Spleen (tissue), 11 donors: ENCODE data around the gene ALDH1A1. TPM values are rescaled to one million over a fixed set of nuclear protein-coding genes. Genes with fewer than 3 reads are reported as not detected.

Source experiments
- DNase-seq: peaks from one replicate; pipeline ENCODE4 v3.0.0-alpha.2; 2020
- H3K27ac ChIP-seq, 8 donors: fragments of 200-600 bp; sonication (generic) in 7 of 8; 1 replicate in 4 of 8; 2 replicates in 4 of 8; pipeline versions ENCODE4 v1.5.0 to v1.8.0; 2016 to 2021; ENCODE audit warnings: inconsistent platforms in 4 of 8, mild to moderate bottlenecking in 4 of 8, moderate library complexity in 1 of 8
- H3K27me3 ChIP-seq, 7 donors: fragments of 200-600 bp; sonication (generic) in 6 of 7; replicated peaks in 1 of 7; 1 replicate in 4 of 7; 2 replicates in 3 of 7; pipeline versions ENCODE4 v1.5.0 to v1.8.0; 2016 to 2021; ENCODE audit warnings: inconsistent platforms in 3 of 7, mild to moderate bottlenecking in 1 of 7
- H3K36me3 ChIP-seq, 6 donors: fragments of 200-600 bp; sonication (generic) in 5 of 6; 1 replicate in 4 of 6; 2 replicates in 2 of 6; pipeline versions ENCODE4 v1.5.0 to v1.8.0; 2016 to 2021; ENCODE audit warnings: inconsistent platforms in 2 of 6
- H3K4me1 ChIP-seq, 6 donors: fragments of 200-600 bp; sonication (generic) in 5 of 6; 1 replicate in 3 of 6; 2 replicates in 3 of 6; pipeline versions ENCODE4 v1.5.0 to v1.8.0; 2016 to 2021; ENCODE audit warnings: inconsistent platforms in 3 of 6
- H3K4me3 ChIP-seq, 8 donors: fragments of 200-600 bp; sonication (generic) in 7 of 8; 1 replicate in 4 of 8; 2 replicates in 4 of 8; pipeline versions ENCODE4 v1.5.0 to v1.8.0; 2016 to 2021; ENCODE audit warnings: inconsistent platforms in 4 of 8, mild to moderate bottlenecking in 4 of 8, moderate library complexity in 2 of 8
- H3K9me3 ChIP-seq, 8 donors: fragments of 200-600 bp; sonication (generic) in 7 of 8; 1 replicate in 4 of 8; 2 replicates in 4 of 8; pipeline versions ENCODE4 v1.5.0 to v1.8.0; 2016 to 2021; ENCODE audit warnings: inconsistent platforms in 4 of 8
- CTCF ChIP-seq, 11 experiments: fragments of 200-600 bp in 7 of 11; fragments of 450-650 bp in 4 of 11; sonication (generic) in 4 of 11; IDR thresholded peaks in 8 of 11; conservative IDR thresholded peaks in 3 of 11; 1 replicate in 7 of 11; 2 replicates in 4 of 11; pipeline versions ENCODE4 v1.4.0 to v1.8.0; 2016 to 2021; ENCODE audit warnings: antibody characterized with exemption in 11 of 11, inconsistent platforms in 4 of 11, mild to moderate bottlenecking in 1 of 11
- POLR2A ChIP-seq, 3 donors: fragments of 450-650 bp; IDR thresholded peaks; one replicate each; pipeline ENCODE4 v1.5.1; 2017; ENCODE audit warnings: antibody characterized with exemption in 3 of 3, mild to moderate bottlenecking in 1 of 3
- POLR2AphosphoS5 ChIP-seq, 3 donors: sonication (generic); formaldehyde crosslinking; IDR thresholded peaks; one replicate each; pipeline ENCODE4 v1.5.1; 2017; ENCODE audit warnings: antibody characterized with exemption in 3 of 3
- WGBS, 5 donors: extraction: QIAGEN DNeasy Blood & Tissue Kit in 3 of 5; methylation state at CpG; one replicate each; pipeline versions ENCODE4 v1.1.5 to v1.1.7; 2013 to 2018; 5-methylcytosine and 5-hydroxymethylcytosine counted together
- intact Hi-C: fragments of 100-400 bp; cut with DNase I; formaldehyde crosslinking; loops from one replicate; pipeline ENCODE4 v1.15.0; 2023; ENCODE audit warnings: low total_unique reads
- polyA plus RNA-seq, 3 donors: library from polyadenylated mRNA; stranded (reverse); fragments of 200-250 nt; gene quantifications; one replicate each; pipeline ENCODE4 v1.2.1, GENCODE V29; 2013
- total RNA-seq, 7 donors: library from RNA; depleted of rRNA in 3 of 7; stranded (reverse); fragments of >200 nt in 3 of 7; fragmentation: NEBNext Ultra II Directional in 4 of 7; extraction: Animal tissue kit (Norgen Biotek cat#: 25700) in 4 of 7; gene quantifications; one replicate each; pipeline versions ENCODE4 v1.1.0 to v1.2.1, GENCODE V29; 2016 to 2021
- donor health status: healthy with polysubstance abuse.
- donor health status: DM: no; HTN: no; CAD: no; lungs with moderate emphysema.
- donor health status: DM: no; HTN: no; CAD: no.
- donor health status: Bipolar disorder and iron deficiency.
- donor health status: healthy.
- donor health status: DM: no; HTN: no; CAD: no.
- donor health status: DM: yes; HTN: yes; CAD: no.

ALDH1A1 gene
- total and polyA plus RNA-seq, 10 donors: 19.1 to 129 (median 64.4) TPM

- peaks cover 0 to 73% (median 35%) of the 10 kb centered on the region in 6 donors for H3K4me1 ChIP-seq
- H3K4me3 ChIP-seq: peak overlapping the region in 7 of 8 donors; percentile 6 to 65 (median 35)
- DNase-seq: no peak
- H3K27me3 ChIP-seq: peaks cover 0 to 5% (median 0%) of the 10 kb centered on the region in 7 donors
- 32 to 52% (median 37%) methylated on average over 7 of the region's 7 CpGs for WGBS, 5 donors
- peaks cover 0 to under 1% (median 0%) of the 10 kb centered on the region in 8 donors for H3K9me3 ChIP-seq
- TF ChIP-seq CTCF (IDR thresholded peaks at IDR 0.05 in 8 of 11, conservative IDR thresholded peaks at IDR 0.05 in 3 of 11): no peak
- intact Hi-C loops: no loop called here
- no peaks in the 10 kb centered on the region for H3K36me3 ChIP-seq
- peak overlapping the region in 7 of 8 donors; percentile 65 to 87 (median 75) for H3K27ac ChIP-seq
Observed at GRCh38 chr9:72950875-72951442, 1.9 kb downstream of the ALDH1A1 start.

GRCh38 chr9:72949918-72950325, 2.9 kb downstream of the ALDH1A1 start:
- DNase-seq: no peak
- Histone ChIP-seq H3K36me3 (no peaks in the 10 kb centered on the region), H3K27me3 (peaks cover 0 to 5% (median 0%) of the 10 kb centered on the region in 7 donors), H3K27ac (peak overlapping the region in 7 of 8 donors; percentile 55 to 87 (median 75)), H3K4me3 (peak overlapping the region in 2 of 8 donors; percentile 11 to 48), H3K9me3 (no peaks in the 10 kb centered on the region), H3K4me1 (peaks cover 0 to 71% (median 37%) of the 10 kb centered on the region in 6 donors)
- intact Hi-C loops: no loop called here
- 67 to 83% (median 77%) methylated on average over 7 of the region's 7 CpGs for WGBS, 5 donors
- TF ChIP-seq CTCF (IDR thresholded peaks at IDR 0.05 in 8 of 11, conservative IDR thresholded peaks at IDR 0.05 in 3 of 11): no peak
- no peak for TF ChIP-seq POLR2AphosphoS5 (IDR thresholded peaks at IDR 0.05)
- TF ChIP-seq POLR2A (IDR thresholded peaks at IDR 0.05): no peak

GRCh38 chr9:72949244-72949582, 3.6 kb downstream of the ALDH1A1 start:
- 83 to 96% (median 88%) methylated on average over 1 of the region's 1 CpG for WGBS, 5 donors
- Histone ChIP-seq H3K4me1 (peaks cover 0 to 64% (median 37%) of the 10 kb centered on the region in 6 donors), H3K27me3 (peaks cover 0 to 5% (median 0%) of the 10 kb centered on the region in 7 donors), H3K9me3 (no peaks in the 10 kb centered on the region), H3K27ac (peak overlapping the region; percentile 1 to 87 (median 72)), H3K36me3 (no peaks in the 10 kb centered on the region), H3K4me3 (peak overlapping the region in 2 of 8 donors; percentile 0 to 4)
- DNase-seq: no peak
- TF ChIP-seq POLR2AphosphoS5 (IDR thresholded peaks at IDR 0.05) (no peak), CTCF (IDR thresholded peaks at IDR 0.05 in 8 of 11, conservative IDR thresholded peaks at IDR 0.05 in 3 of 11) (no peak), POLR2A (IDR thresholded peaks at IDR 0.05) (no peak)
- intact Hi-C loops: no loop called here

GRCh38 chr9:72948575-72949243, 4.1 kb downstream of the ALDH1A1 start:
- no peaks in the 10 kb centered on the region for H3K36me3 ChIP-seq
- H3K4me1 ChIP-seq: peaks cover 0 to 59% (median 34%) of the 10 kb centered on the region in 6 donors
- H3K27me3 ChIP-seq: peaks cover 0 to 5% (median 0%) of the 10 kb centered on the region in 7 donors
- H3K27ac ChIP-seq: peak overlapping the region; percentile 1 to 87 (median 72)
- no peak for TF ChIP-seq POLR2A (IDR thresholded peaks at IDR 0.05)
- TF ChIP-seq POLR2AphosphoS5 (IDR thresholded peaks at IDR 0.05): no peak
- TF ChIP-seq CTCF (IDR thresholded peaks at IDR 0.05 in 8 of 11, conservative IDR thresholded peaks at IDR 0.05 in 3 of 11): no peak
- no peak for DNase-seq
- intact Hi-C loops: no loop called here
- no peaks in the 10 kb centered on the region for H3K9me3 ChIP-seq
- H3K4me3 ChIP-seq: peak overlapping the region in 2 of 8 donors; percentile 4 to 16
- 28 to 55% (median 32%) methylated on average over 6 of the region's 6 CpGs for WGBS, 5 donors
